OCI-LY1 (cell line): ENCODE measurements around the gene TRIP12.
"Not testable (repeated sequence)": the region's sequence is repeated elsewhere in the genome, so short reads cannot be mapped to it uniquely, and the experiment has no call there.

Source experiments
- H2AFZ ChIP-seq: fragments of 200-600 bp; sonication (generic), shearing (Covaris generic); 2 replicates; pipeline ENCODE4 v1.6.0; 2014; ENCODE audit warnings: antibody characterized with exemption, mild to moderate bottlenecking, low read length
- H3F3A ChIP-seq: fragments of 200-600 bp; sonication (generic), shearing (Covaris generic); 2 replicates; pipeline ENCODE4 v1.6.0; 2014; ENCODE audit warnings: mild to moderate bottlenecking, antibody characterized with exemption, low read length, moderate library complexity; ENCODE audit not compliant: insufficient read depth
- H3K27ac ChIP-seq: fragments of 200-600 bp; sonication (generic); 2 replicates; pipeline ENCODE4 v1.5.1; 2014; ENCODE audit warnings: low read length, mixed run types, mild to moderate bottlenecking, low read depth; ENCODE audit not compliant: poor library complexity, severe bottlenecking
- H3K27me3 ChIP-seq: fragments of 200-600 bp; sonication (generic); 2 replicates; pipeline ENCODE4 v1.6.0; 2014; ENCODE audit warnings: antibody characterized with exemption, mild to moderate bottlenecking, low read length, moderate library complexity; ENCODE audit not compliant: insufficient read depth
- H3K36me3 ChIP-seq: fragments of 200-600 bp; sonication (generic); 2 replicates; pipeline ENCODE4 v1.6.1; 2014; ENCODE audit warnings: mild to moderate bottlenecking, antibody characterized with exemption, low read length, moderate library complexity, mixed read lengths; ENCODE audit not compliant: insufficient read depth
- H3K4me1 ChIP-seq: fragments of 200-600 bp; sonication (generic); 2 replicates; pipeline ENCODE4 v1.5.1; 2014; ENCODE audit warnings: mild to moderate bottlenecking, low read length, moderate library complexity; ENCODE audit not compliant: insufficient read depth, severe bottlenecking
- H3K4me2 ChIP-seq: fragments of 200-600 bp; sonication (generic), shearing (Covaris generic); 2 replicates; pipeline ENCODE4 v1.6.1; 2014; ENCODE audit warnings: low read length
- H3K4me3 ChIP-seq: fragments of 200-600 bp; sonication (generic); 2 replicates; pipeline ENCODE4 v1.5.1; 2014; ENCODE audit warnings: low read length, low read depth, mild to moderate bottlenecking, mixed read lengths; ENCODE audit not compliant: poor library complexity, severe bottlenecking
- H3K79me2 ChIP-seq: fragments of 200-600 bp; shearing (Covaris generic); 2 replicates; pipeline ENCODE4 v1.6.1; 2016; ENCODE audit warnings: mixed run types, low read length, mixed read lengths; ENCODE audit not compliant: insufficient read depth
- H3K9ac ChIP-seq: fragments of 200-600 bp; sonication (generic), shearing (Covaris generic); 2 replicates; pipeline ENCODE4 v1.6.1; 2014; ENCODE audit warnings: mild to moderate bottlenecking, low read length, mixed read lengths
- H3K9me2 ChIP-seq: fragments of 200-600 bp; sonication (generic), shearing (Covaris generic); 2 replicates; pipeline ENCODE4 v1.6.1; 2014; ENCODE audit warnings: low read depth, mild to moderate bottlenecking, low read length, mixed read lengths
- H3K9me3 ChIP-seq: fragments of 200-600 bp; shearing (Covaris generic); 2 replicates; pipeline ENCODE4 v1.6.1; 2014; ENCODE audit warnings: low read length, mixed read lengths
- H4K20me1 ChIP-seq: fragments of 200-600 bp; sonication (generic), shearing (Covaris generic); 2 replicates; pipeline ENCODE4 v1.6.0; 2016; ENCODE audit warnings: mild to moderate bottlenecking, low read length; ENCODE audit not compliant: insufficient read depth
- EZH2 ChIP-seq: fragments of 200-600 bp; sonication (generic), shearing (Covaris generic); IDR thresholded peaks from 2 replicates; pipeline ENCODE4 v1.8.0; 2017; ENCODE audit warnings: borderline replicate concordance, mixed run types, mild to moderate bottlenecking, antibody characterized with exemption, low read length, moderate library complexity, mixed read lengths
- TF ChIP-seq, protein P1 (sequence below): fragments of 200-600 bp; sonication (generic), shearing (Covaris generic); IDR thresholded peaks from 2 replicates; pipeline ENCODE4 v1.5.1; 2017; ENCODE audit warnings: mild to moderate bottlenecking, antibody characterized with exemption, low read length, moderate library complexity, mixed read lengths

Gene TRIP12

GRCh38 chr2:229836847-229837246 lies 85.0 kb downstream of the TRIP12 start:
- H3K79me2 ChIP-seq = no peaks in the 10 kb centered on the region; the same call in 1 of the 2 replicates
- no peak overlapping the region for H3K27ac ChIP-seq
- H3K4me2 ChIP-seq = no peak overlapping the region
- H3F3A ChIP-seq = no peaks in the 10 kb centered on the region
- no peaks in the 10 kb centered on the region for H3K27me3 ChIP-seq
- H3K4me1 ChIP-seq = peaks cover 15% of the 10 kb centered on the region
- no peak overlapping the region for H3K9ac ChIP-seq
- H2AFZ ChIP-seq = no peak overlapping the region
- TF ChIP-seq, protein P1, sequence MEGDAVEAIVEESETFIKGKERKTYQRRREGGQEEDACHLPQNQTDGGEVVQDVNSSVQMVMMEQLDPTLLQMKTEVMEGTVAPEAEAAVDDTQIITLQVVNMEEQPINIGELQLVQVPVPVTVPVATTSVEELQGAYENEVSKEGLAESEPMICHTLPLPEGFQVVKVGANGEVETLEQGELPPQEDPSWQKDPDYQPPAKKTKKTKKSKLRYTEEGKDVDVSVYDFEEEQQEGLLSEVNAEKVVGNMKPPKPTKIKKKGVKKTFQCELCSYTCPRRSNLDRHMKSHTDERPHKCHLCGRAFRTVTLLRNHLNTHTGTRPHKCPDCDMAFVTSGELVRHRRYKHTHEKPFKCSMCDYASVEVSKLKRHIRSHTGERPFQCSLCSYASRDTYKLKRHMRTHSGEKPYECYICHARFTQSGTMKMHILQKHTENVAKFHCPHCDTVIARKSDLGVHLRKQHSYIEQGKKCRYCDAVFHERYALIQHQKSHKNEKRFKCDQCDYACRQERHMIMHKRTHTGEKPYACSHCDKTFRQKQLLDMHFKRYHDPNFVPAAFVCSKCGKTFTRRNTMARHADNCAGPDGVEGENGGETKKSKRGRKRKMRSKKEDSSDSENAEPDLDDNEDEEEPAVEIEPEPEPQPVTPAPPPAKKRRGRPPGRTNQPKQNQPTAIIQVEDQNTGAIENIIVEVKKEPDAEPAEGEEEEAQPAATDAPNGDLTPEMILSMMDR = no peak
- no peak for TF ChIP-seq EZH2
- H3K9me2 ChIP-seq = no peaks in the 10 kb centered on the region
- H4K20me1 ChIP-seq = no peaks in the 10 kb centered on the region
- H3K36me3 ChIP-seq = peaks cover 72% of the 10 kb centered on the region
- no peaks in the 10 kb centered on the region for H3K9me3 ChIP-seq
- H3K4me3 ChIP-seq = no peak overlapping the region

GRCh38 chr2:229835596-229836283 lies 86.1 kb downstream of the TRIP12 start:
- no peak for TF ChIP-seq EZH2
- TF ChIP-seq, protein P1 = no peak

GRCh38 chr2:229834368-229834767 lies 87.4 kb downstream of the TRIP12 start:
- not testable (repeated sequence) for H3K9me2 ChIP-seq, H3K4me3 ChIP-seq, H3K9ac ChIP-seq, H3K79me2 ChIP-seq, H3K27ac ChIP-seq, H3K4me2 ChIP-seq, H4K20me1 ChIP-seq, H2AFZ ChIP-seq, H3F3A ChIP-seq, H3K9me3 ChIP-seq, H3K27me3 ChIP-seq
- Histone ChIP-seq H3K4me1 (peaks cover 22% of the 10 kb centered on the region), H3K36me3 (peaks cover 69% of the 10 kb centered on the region)

More at GRCh38 chr2:229835596-229836283, 86.1 kb downstream of the TRIP12 start:
- Histone ChIP-seq H3K4me3 (no peak overlapping the region), H2AFZ (no peak overlapping the region), H3K9ac (no peak overlapping the region), H3F3A (no peaks in the 10 kb centered on the region), H3K36me3 (peaks cover 70% of the 10 kb centered on the region), H3K9me2 (no peaks in the 10 kb centered on the region), H3K27ac (no peak overlapping the region), H3K4me1 (peaks cover 22% of the 10 kb centered on the region), H3K27me3 (no peaks in the 10 kb centered on the region), H4K20me1 (no peaks in the 10 kb centered on the region), H3K79me2 (no peaks in the 10 kb centered on the region; the same call in 1 of the 2 replicates), H3K4me2 (no peak overlapping the region), H3K9me3 (no peaks in the 10 kb centered on the region)

GRCh38 chr2:229832510-229832898 lies 89.3 kb downstream of the TRIP12 start:
- H3K4me3 ChIP-seq = no peak overlapping the region
- H3K9me3 ChIP-seq = no peaks in the 10 kb centered on the region
- H3K79me2 ChIP-seq = no peaks in the 10 kb centered on the region; the same call in 1 of the 2 replicates
- TF ChIP-seq EZH2 = no peak
- TF ChIP-seq, protein P1 = no peak
- H3K36me3 ChIP-seq = peaks cover 68% of the 10 kb centered on the region
- peak overlapping the region; percentile 21 for H3K27ac ChIP-seq
- H3F3A ChIP-seq = no peaks in the 10 kb centered on the region
- no peaks in the 10 kb centered on the region for H3K9me2 ChIP-seq
- no peaks in the 10 kb centered on the region for H4K20me1 ChIP-seq
- H3K4me1 ChIP-seq = peaks cover 22% of the 10 kb centered on the region
- no peaks in the 10 kb centered on the region for H3K27me3 ChIP-seq
- H3K4me2 ChIP-seq = no peak overlapping the region
- H2AFZ ChIP-seq = no peak overlapping the region
- no peak overlapping the region for H3K9ac ChIP-seq
